Osteoblast (primary cell): Measurements from ENCODE around the gene SLC25A11. TPM values are rescaled to one million over a fixed set of nuclear protein-coding genes. Genes with fewer than 3 reads are reported as not detected.

Experiments
- DNase-seq: peaks from one replicate; pipeline ENCODE4 v3.0.0; 2011; ENCODE audit warnings: low spot score, mixed read lengths; ENCODE audit not compliant: insufficient read length; ENCODE audit errors: missing footprints
- H2AFZ ChIP-seq: 2 replicates; pipeline ENCODE4 v1.6.0; 2011; ENCODE audit warnings: mild to moderate bottlenecking, low read length
- H3K27ac ChIP-seq: 2 replicates; pipeline ENCODE4 v1.5.1; 2011; ENCODE audit warnings: mild to moderate bottlenecking, low read depth, low read length, moderate library complexity
- H3K27me3 ChIP-seq: 2 replicates; pipeline ENCODE4 v1.6.0; 2012; ENCODE audit warnings: mild to moderate bottlenecking, control low read depth, inconsistent platforms, low read length, moderate library complexity; ENCODE audit not compliant: insufficient read depth
- H3K36me3 ChIP-seq: 2 replicates; pipeline ENCODE4 v1.5.1; 2011; ENCODE audit warnings: mild to moderate bottlenecking, low read length, control low read depth, moderate library complexity; ENCODE audit not compliant: insufficient read depth
- H3K4me1 ChIP-seq: 2 replicates; pipeline ENCODE4 v1.5.1; 2011; ENCODE audit warnings: mild to moderate bottlenecking, low read length, control low read depth, moderate library complexity; ENCODE audit not compliant: insufficient read depth
- H3K4me2 ChIP-seq: 2 replicates; pipeline ENCODE4 v1.6.0; 2011; ENCODE audit warnings: mild to moderate bottlenecking, low read length; ENCODE audit not compliant: insufficient read depth
- H3K4me3 ChIP-seq: fragments of 200-600 bp; sonication (generic); 3 replicates; pipeline ENCODE4 v1.5.1; 2012; ENCODE audit warnings: mild to moderate bottlenecking, low read length, inconsistent platforms; ENCODE audit not compliant: insufficient read depth
- H3K79me2 ChIP-seq: 2 replicates; pipeline ENCODE4 v1.6.0; 2012; ENCODE audit warnings: mild to moderate bottlenecking, low read length, control low read depth, inconsistent platforms; ENCODE audit not compliant: insufficient read depth
- H3K9me3 ChIP-seq: 2 replicates; pipeline ENCODE4 v1.5.1; 2011; ENCODE audit warnings: low read depth, low read length, control low read depth
- H4K20me1 ChIP-seq: 2 replicates; pipeline ENCODE4 v1.6.0; 2012; ENCODE audit warnings: mild to moderate bottlenecking, low read length, control low read depth; ENCODE audit not compliant: insufficient read depth
- total RNA-seq: library from RNA; depleted of rRNA; stranded (reverse); fragments of >200 nt; gene quantifications from 2 replicates; pipeline ENCODE4 v1.2.3, GENCODE V29; 2012
- TF ChIP-seq, protein P1 (sequence below): IDR thresholded peaks from 2 replicates; pipeline ENCODE4 v1.5.1; 2011; ENCODE audit warnings: mild to moderate bottlenecking, low read depth, low read length, moderate library complexity; ENCODE audit errors: extremely low read depth

SLC25A11 gene
- total RNA-seq, 1 donor, result 47.4 TPM

- H3K4me3 ChIP-seq, result peak within 1 kb of the TSS; percentile 96
These were observed 10.9 kb upstream of the SLC25A11 start, which contains the start of gene ENO3 for GRCh38 chr17:4950746-4951204. TSS of gene ENO3 (plus strand) at chr17:4951119. CDS start at chr17:4951830, 711 bp downstream.

GRCh38 chr17:4950075-4950745 lies 10.4 kb upstream of the SLC25A11 start:
- H3K36me3 ChIP-seq, result peaks cover 17% of the 10 kb centered on the region
- H3K79me2 ChIP-seq, result peaks cover 31% of the 10 kb centered on the region

More at GRCh38 chr17:4950746-4951204, 10.9 kb upstream of the SLC25A11 start, which contains the start of gene ENO3:
- H3K4me1 ChIP-seq, result peaks cover 41% of the 10 kb centered on the region
- TF ChIP-seq, protein P1, sequence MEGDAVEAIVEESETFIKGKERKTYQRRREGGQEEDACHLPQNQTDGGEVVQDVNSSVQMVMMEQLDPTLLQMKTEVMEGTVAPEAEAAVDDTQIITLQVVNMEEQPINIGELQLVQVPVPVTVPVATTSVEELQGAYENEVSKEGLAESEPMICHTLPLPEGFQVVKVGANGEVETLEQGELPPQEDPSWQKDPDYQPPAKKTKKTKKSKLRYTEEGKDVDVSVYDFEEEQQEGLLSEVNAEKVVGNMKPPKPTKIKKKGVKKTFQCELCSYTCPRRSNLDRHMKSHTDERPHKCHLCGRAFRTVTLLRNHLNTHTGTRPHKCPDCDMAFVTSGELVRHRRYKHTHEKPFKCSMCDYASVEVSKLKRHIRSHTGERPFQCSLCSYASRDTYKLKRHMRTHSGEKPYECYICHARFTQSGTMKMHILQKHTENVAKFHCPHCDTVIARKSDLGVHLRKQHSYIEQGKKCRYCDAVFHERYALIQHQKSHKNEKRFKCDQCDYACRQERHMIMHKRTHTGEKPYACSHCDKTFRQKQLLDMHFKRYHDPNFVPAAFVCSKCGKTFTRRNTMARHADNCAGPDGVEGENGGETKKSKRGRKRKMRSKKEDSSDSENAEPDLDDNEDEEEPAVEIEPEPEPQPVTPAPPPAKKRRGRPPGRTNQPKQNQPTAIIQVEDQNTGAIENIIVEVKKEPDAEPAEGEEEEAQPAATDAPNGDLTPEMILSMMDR, result no peak
- peak within 1 kb of the TSS; percentile 68 for H3K4me2 ChIP-seq
- H3K27ac ChIP-seq, result peak within 1 kb of the TSS; percentile 17
- DNase-seq, result peak; percentile 58
- peak within 1 kb of the TSS; percentile 68 for H2AFZ ChIP-seq
- H3K79me2 ChIP-seq, result peaks cover 25% of the 10 kb centered on the region
- H3K36me3 ChIP-seq, result peaks cover 12% of the 10 kb centered on the region
- no peaks in the 10 kb centered on the region for H3K9me3 ChIP-seq
- peaks cover 21% of the 10 kb centered on the region for H4K20me1 ChIP-seq
- no peaks in the 10 kb centered on the region for H3K27me3 ChIP-seq

DNA sequence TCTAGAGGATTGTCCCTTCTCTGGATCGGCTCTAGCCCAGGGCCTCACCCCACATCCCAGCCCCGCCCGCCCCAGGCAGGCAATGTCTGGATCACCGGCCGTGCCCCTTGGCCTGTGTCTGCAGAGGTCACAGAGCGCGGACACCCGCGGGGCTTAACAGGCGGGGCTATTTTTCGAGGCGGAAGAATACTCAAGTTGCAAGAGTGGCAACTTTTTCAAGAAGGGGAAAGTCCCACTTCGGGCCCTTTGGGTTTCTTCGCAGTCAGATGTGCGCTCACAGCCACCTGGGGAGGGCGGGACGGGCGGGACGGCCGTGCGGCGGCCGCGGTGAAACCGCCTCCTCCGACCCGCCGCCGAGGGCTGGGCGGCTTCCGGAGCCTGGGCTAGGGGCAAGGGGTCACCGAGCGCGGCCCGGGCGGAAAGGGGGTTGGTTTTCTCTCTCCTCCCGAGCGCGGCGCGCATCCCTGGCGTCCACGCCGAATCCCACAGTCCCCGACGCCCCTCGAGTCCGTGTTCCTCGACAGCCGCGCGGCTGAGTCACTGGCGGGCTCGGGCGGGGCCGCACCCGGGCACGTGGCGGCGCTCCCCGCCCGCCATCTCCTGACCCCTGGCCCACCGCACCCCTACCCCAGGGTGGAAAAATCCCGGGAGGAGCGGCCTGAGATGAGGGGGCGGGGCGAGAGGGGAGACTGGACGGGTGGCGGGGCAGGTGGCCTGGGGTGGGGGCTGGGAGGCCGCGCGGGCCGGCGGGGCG lies 9.7 kb upstream of the SLC25A11 start:
- peaks cover 34% of the 10 kb centered on the region for H4K20me1 ChIP-seq
- peak overlapping the region; percentile 96 for H3K4me3 ChIP-seq
- H3K9me3 ChIP-seq, result no peaks in the 10 kb centered on the region
- peak overlapping the region; percentile 84 for H2AFZ ChIP-seq
- TF ChIP-seq, protein P1, result no peak
- H3K4me2 ChIP-seq, result peak overlapping the region; percentile 97
- peaks cover 54% of the 10 kb centered on the region for H3K4me1 ChIP-seq
- DNase-seq, result peak; percentile 94
- H3K36me3 ChIP-seq, result peaks cover 23% of the 10 kb centered on the region
- peaks cover 38% of the 10 kb centered on the region for H3K79me2 ChIP-seq
- no peaks in the 10 kb centered on the region for H3K27me3 ChIP-seq
- H3K27ac ChIP-seq, result peak overlapping the region; percentile 72

More at GRCh38 chr17:4950075-4950745, 10.4 kb upstream of the SLC25A11 start:
- Histone ChIP-seq H3K4me1 (peaks cover 47% of the 10 kb centered on the region), H3K27ac (peak overlapping the region; percentile 17), H2AFZ (peak overlapping the region; percentile 68), H3K27me3 (no peaks in the 10 kb centered on the region), H4K20me1 (peaks cover 27% of the 10 kb centered on the region), H3K4me3 (peak overlapping the region; percentile 96), H3K9me3 (no peaks in the 10 kb centered on the region), H3K4me2 (peak overlapping the region; percentile 68)
- DNase-seq, result peak; percentile 94
- TF ChIP-seq, protein P1, result no peak

GRCh38 chr17:4948931-4949320 lies 9.1 kb upstream of the SLC25A11 start:
- DNase-seq, result peak; percentile 100
- H3K27me3 ChIP-seq, result no peaks in the 10 kb centered on the region
- H3K4me2 ChIP-seq, result peak overlapping the region; percentile 97
- peak overlapping the region; percentile 85 for H2AFZ ChIP-seq
- peak overlapping the region; percentile 72 for H3K27ac ChIP-seq
- H4K20me1 ChIP-seq, result peaks cover 40% of the 10 kb centered on the region
- peaks cover 43% of the 10 kb centered on the region for H3K79me2 ChIP-seq
- peaks cover 29% of the 10 kb centered on the region for H3K36me3 ChIP-seq
- TF ChIP-seq, protein P1, result no peak
- H3K4me1 ChIP-seq, result peaks cover 53% of the 10 kb centered on the region
- no peaks in the 10 kb centered on the region for H3K9me3 ChIP-seq
- peak overlapping the region; percentile 96 for H3K4me3 ChIP-seq
